KOPT-K1 (cell line): ENCODE data around the gene GIPC3.
"Not testable (repeated sequence)": the region's sequence is repeated elsewhere in the genome, so short reads cannot be mapped to it uniquely, and the experiment has no call there.

Experiments used
- H3K27ac ChIP-seq: fragments of 200-600 bp; sonication (generic); 2 replicates; pipeline ENCODE4 v1.5.1; 2016; ENCODE audit warnings: antibody characterized with exemption, mild to moderate bottlenecking, low read depth, low read length; ENCODE audit not compliant: poor library complexity, severe bottlenecking
- H3K36me3 ChIP-seq: fragments of 200-600 bp; sonication (generic); 2 replicates; pipeline ENCODE4 v1.5.1; 2017; ENCODE audit warnings: antibody characterized with exemption, mild to moderate bottlenecking, low read length, moderate library complexity; ENCODE audit not compliant: insufficient read depth
- H3K9me3 ChIP-seq: fragments of 200-600 bp; sonication (generic); 2 replicates; pipeline ENCODE4 v1.5.1; 2017; ENCODE audit warnings: antibody characterized with exemption, low read length, mild to moderate bottlenecking; ENCODE audit not compliant: insufficient read depth, poor library complexity, severe bottlenecking

GIPC3 gene

DNA sequence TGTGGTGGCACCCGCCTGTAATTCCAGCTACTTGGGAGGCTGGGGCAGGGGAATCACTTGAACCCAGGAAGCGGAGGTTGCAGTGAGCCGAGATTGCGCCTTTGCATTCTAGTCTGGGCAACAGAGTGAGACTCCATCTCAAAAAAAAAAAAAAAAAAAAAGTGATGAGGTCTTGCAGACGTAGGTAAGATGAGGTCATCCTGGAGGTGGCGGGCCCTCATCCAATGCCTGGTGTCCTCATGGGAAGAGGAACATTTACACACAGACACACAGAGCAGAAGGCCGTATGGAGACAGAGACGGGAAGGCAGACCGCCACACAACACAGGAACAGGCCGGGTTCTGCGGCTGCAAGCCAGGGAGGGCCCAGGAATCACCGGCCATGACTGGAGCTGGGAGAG lies 36.9 kb downstream of the GIPC3 start:
- no peaks in the 10 kb centered on the region for H3K9me3 ChIP-seq
- H3K36me3 ChIP-seq, result peaks cover 60% of the 10 kb centered on the region

GRCh38 chr19:3623716-3624115 lies 38.4 kb downstream of the GIPC3 start:
- H3K27ac ChIP-seq, result no peak overlapping the region
- peaks cover 50% of the 10 kb centered on the region for H3K36me3 ChIP-seq
- H3K9me3 ChIP-seq, result no peaks in the 10 kb centered on the region

More for the DNA sequence above, 36.9 kb downstream of the GIPC3 start:
- no peak overlapping the region for H3K27ac ChIP-seq

DNA sequence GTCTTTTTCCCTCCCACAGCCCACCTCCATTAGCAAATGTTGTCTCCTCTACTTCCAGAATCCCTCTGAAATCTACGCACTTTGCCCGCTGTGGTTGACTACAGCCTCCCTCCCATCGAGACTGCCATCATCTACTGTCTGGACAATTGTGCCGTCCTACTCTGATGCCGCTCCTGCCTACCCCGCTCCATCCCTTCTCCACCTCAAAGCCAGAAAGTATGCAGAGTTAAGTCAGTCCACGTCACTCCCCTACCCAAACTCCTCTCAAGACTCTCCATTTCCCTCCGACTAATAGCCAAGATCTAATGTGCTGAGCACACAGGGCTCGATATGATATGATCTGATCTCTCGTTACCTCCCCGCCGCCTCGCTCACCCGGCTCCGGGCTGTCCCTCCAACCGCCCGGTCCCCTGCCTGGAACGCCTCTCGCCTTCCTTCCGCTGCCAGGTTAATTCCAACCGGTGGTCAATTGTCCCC lies 40.8 kb downstream of the GIPC3 start:
- Histone ChIP-seq H3K9me3 (no peaks in the 10 kb centered on the region), H3K27ac (peak overlapping the region; percentile 89), H3K36me3 (peaks cover 27% of the 10 kb centered on the region)

GRCh38 chr19:3626473-3627350 lies 41.4 kb downstream of the GIPC3 start, which contains the start of gene CACTIN:
CACTIN (minus strand) TSS chr19:3626790; CDS start chr19:3626762, 28 bp downstream.
- peaks cover 20% of the 10 kb centered on the region for H3K36me3 ChIP-seq
- peak within 1 kb of the TSS; percentile 89 for H3K27ac ChIP-seq
- no peaks in the 10 kb centered on the region for H3K9me3 ChIP-seq

GRCh38 chr19:3627351-3627723 lies 42.1 kb downstream of the GIPC3 start:
- H3K36me3 ChIP-seq, result peaks cover 14% of the 10 kb centered on the region
- H3K27ac ChIP-seq, result no peak overlapping the region
- no peaks in the 10 kb centered on the region for H3K9me3 ChIP-seq

DNA sequence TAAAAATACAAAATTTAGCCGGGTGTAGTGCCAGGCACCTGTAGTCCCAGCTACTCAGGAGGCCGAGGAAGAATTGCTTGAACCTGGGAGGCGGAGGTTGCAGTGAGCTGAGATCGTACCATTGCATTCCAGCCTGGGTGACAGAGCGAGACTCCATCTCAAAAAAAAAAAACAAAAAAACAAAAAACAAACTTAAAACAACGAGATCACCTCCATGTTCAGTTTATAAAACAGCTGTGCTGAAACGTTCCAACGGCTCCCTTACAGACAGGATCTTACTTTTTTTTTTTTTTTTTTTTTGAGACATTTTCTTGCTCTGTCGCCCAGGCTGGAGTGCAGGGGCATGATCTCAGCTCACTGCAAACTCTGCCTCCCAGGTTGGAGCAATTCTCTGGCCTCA lies 43.5 kb downstream of the GIPC3 start:
- not testable (repeated sequence) for H3K27ac ChIP-seq, H3K36me3 ChIP-seq, H3K9me3 ChIP-seq

GRCh38 chr19:3631053-3631861 lies 46.0 kb downstream of the GIPC3 start:
- no peaks in the 10 kb centered on the region for H3K9me3 ChIP-seq
- H3K36me3 ChIP-seq, result no peaks in the 10 kb centered on the region; the same call in 1 of the 2 replicates
- H3K27ac ChIP-seq, result no peak overlapping the region

DNA sequence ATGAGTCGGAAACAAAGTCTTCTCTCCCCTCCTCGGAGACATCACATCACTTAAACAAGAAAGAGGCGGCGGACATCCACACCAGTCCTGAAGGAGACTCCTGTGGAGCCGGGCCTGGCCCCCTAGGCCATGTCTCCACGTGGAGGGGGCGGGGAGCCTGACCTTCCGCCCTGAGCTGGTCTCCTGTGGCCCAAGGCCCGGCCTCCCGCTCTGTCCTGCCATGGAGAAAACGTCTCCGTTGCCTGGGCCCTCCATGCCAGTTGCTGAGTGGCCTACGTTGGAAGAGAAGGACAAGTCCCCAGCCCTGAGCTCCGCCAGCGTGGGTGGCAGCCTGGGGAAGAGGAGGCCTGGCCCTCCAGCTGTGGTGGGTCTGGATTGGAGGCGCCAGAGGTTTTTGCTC lies 46.8 kb downstream of the GIPC3 start:
- Histone ChIP-seq H3K36me3 (no peaks in the 10 kb centered on the region; the same call in 1 of the 2 replicates), H3K9me3 (no peaks in the 10 kb centered on the region), H3K27ac (no peak overlapping the region)

DNA sequence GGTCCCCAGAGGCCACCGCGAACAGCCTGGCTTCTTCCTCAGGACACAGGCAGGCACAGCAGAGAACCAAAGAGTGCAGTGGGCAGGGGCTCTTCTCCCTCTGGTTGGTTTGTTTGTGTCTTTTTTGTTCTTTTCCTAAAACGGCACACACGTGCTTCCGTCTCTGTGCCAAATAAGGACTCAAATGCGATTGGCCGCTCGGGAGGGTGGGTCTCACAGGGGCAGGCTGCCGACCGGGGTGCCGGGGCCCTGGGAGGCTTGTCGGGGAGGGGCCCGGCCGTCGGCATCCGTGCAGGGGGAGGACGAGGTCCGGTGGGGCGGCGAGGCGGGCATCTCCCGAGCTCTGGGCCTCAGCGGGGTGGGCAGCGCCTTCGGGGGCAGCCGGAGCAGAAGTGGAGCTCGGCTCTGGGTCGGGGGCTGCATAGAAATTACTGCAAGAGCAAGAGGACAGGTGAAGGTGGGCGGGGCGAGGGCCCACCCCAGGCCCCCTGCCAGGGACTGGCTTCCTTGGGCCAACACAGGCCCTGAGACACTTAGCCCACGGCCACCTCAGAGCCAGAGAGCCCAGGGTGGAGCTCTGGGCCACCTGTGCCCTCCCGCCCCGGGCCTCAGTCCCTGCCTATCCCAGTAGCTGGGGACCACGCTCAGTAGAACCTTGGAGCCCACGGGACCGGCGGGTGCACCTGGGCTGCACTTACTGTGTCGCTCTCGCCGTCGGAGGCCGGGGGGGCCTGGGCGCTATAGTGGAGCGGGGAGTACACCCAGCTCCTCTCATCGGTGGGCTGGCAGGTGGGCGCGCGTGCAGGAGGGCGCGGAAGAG lies 47.7 kb downstream of the GIPC3 start:
- Histone ChIP-seq H3K9me3 (no peaks in the 10 kb centered on the region), H3K36me3 (no peaks in the 10 kb centered on the region; the same call in 1 of the 2 replicates), H3K27ac (no peak overlapping the region)

DNA sequence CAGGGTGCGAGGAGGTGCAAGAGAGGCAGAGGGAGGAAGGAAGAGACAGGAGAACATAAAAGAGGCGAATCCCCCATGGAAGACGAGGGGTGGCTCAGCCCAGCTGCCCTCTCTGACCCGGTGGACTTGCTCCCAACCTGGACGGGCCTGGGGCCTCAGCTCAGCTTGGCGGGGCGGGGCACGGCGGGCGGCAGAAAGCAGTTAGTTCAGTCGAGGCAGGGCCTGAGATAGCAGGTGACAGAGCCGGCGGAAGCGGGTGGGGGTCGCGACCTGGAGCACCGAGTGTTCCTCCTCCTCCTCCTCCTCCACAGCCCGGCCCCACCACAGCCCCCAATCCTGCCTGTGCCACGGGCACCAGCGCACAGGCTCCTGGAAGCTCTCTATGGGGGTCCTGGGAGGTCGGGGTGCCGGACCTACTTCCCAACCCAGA lies 48.3 kb downstream of the GIPC3 start:
- H3K27ac ChIP-seq, result no peak overlapping the region
- H3K36me3 ChIP-seq, result no peaks in the 10 kb centered on the region; the same call in 1 of the 2 replicates
- H3K9me3 ChIP-seq, result no peaks in the 10 kb centered on the region

DNA sequence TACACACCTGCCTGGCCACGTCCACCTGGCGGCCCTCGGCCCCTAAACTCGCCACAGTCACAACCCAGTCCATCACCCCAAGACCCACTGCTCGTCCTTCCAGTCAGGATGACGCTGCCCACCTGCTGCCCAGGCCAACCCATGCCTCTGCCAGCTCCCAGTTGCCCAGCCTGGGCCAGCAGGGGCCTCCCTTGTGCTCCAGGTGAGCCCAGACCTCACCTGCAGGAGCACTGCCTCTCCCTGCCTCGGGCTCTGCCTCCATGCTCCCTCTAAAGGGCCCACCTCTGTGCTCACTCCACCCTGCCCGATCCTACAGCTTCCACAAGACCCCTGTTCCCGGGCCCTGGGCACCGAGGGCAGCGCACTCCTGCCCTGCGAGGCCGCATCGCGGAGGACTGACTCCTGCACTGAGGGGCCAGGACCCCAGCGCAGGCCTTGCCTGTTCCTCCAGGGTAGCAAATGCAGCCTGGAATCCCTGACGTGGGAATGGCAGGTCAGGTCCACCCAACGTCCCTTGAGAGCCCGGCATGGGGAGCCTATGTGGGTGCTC lies 49.3 kb downstream of the GIPC3 start:
- Histone ChIP-seq H3K36me3 (no peaks in the 10 kb centered on the region; the same call in 1 of the 2 replicates), H3K27ac (no peak overlapping the region), H3K9me3 (no peaks in the 10 kb centered on the region)

- no peaks in the 10 kb centered on the region for H3K9me3 ChIP-seq
- H3K36me3 ChIP-seq, result no peaks in the 10 kb centered on the region; the same call in 1 of the 2 replicates
- no peak overlapping the region for H3K27ac ChIP-seq
Measured at GRCh38 chr19:3636506-3636905, 51.2 kb downstream of the GIPC3 start.

DNA sequence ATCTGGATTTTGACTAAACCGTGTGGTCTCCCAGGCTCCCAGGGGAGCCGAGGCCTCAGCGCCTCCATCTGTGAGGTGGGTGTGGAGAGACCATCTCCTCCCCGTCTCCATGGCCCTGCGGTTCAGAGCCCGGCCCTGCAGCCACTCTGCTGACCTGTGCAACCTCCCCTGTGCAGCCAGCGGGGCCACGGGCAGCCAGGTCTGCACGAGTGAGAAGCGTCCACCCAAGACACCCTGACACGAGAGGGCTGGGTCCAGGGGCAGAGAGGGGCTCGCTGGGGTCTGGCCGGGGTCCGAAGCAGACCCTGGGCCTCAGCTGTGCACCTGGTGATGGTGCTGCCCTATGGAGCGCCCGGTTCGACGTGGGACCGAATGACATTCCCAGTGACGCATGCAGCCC lies 51.7 kb downstream of the GIPC3 start:
- H3K36me3 ChIP-seq, result no peaks in the 10 kb centered on the region; the same call in 1 of the 2 replicates
- H3K27ac ChIP-seq, result no peak overlapping the region
- H3K9me3 ChIP-seq, result no peaks in the 10 kb centered on the region

DNA sequence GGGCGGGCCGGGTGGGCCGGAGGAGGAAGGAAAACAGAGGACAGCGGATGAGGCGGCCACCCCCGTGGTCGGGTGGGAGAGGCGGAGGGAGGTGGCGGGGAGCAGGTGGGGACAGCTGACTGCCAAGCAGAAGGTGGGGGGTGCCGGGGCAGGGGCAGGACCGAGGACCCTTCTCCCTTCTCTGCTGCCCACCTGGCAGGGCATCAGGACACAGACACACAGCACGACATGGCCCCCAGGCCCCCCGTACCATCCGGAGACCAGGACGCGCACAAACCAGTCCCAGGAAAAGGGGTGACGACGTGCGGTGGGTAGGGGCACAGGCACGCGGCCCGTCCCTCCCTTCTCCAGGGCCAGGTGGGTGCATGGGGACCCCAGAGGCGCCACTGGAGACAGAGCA lies 52.3 kb downstream of the GIPC3 start:
- no peak overlapping the region for H3K27ac ChIP-seq
- H3K36me3 ChIP-seq, result no peaks in the 10 kb centered on the region
- H3K9me3 ChIP-seq, result no peaks in the 10 kb centered on the region
